ENCODE measurements around the gene SRBD1.
A peak's percentile ranks its signal among the peaks of the same experiment; 100 is the strongest.

SRBD1 gene

GRCh38 chr2:45623098-45623497, 12.0 kb upstream of the SRBD1 start:
- DNase-seq (ENCODE audit: insufficient read length, low spot score) (no peak), FAIRE-seq (no peak)
- no peak for TF ChIP-seq TAF1 (IDR thresholded peaks at IDR 0.05; ENCODE audit: low read depth, low read length)
- no peak for TF ChIP-seq PAX5 (IDR thresholded peaks at IDR 0.05; ENCODE audit: insufficient read depth, low read length, severe bottlenecking)
- no peak for TF ChIP-seq POU2F2 (IDR thresholded peaks at IDR 0.05; ENCODE audit: low read depth, low read length)
- no peak for TF ChIP-seq SPI1 (IDR thresholded peaks at IDR 0.05; ENCODE audit: low read depth, low read length)
- no peak for TF ChIP-seq POLR2AphosphoS5 (IDR thresholded peaks at IDR 0.05; ENCODE audit: low read depth, low read length)
- no peak for TF ChIP-seq POLR2A (IDR thresholded peaks at IDR 0.05; ENCODE audit: low read depth, low read length)

GRCh38 chr2:45622336-45623075, 11.4 kb upstream of the SRBD1 start:
- TF ChIP-seq POLR2A (IDR thresholded peaks at IDR 0.05; ENCODE audit: low read depth, low read length) (no peak), POU2F2 (IDR thresholded peaks at IDR 0.05; ENCODE audit: low read depth, low read length) (no peak), TAF1 (IDR thresholded peaks at IDR 0.05; ENCODE audit: low read depth, low read length) (no peak), SPI1 (IDR thresholded peaks at IDR 0.05; ENCODE audit: low read depth, low read length) (no peak), POLR2AphosphoS5 (IDR thresholded peaks at IDR 0.05; ENCODE audit: low read depth, low read length) (no peak), PAX5 (IDR thresholded peaks at IDR 0.05; ENCODE audit: insufficient read depth, low read length, severe bottlenecking) (no peak)
- DNase-seq (ENCODE audit: insufficient read length, low spot score), result no peak
- no peak for FAIRE-seq

GRCh38 chr2:45617496-45617895, 6.4 kb upstream of the SRBD1 start:
- TF ChIP-seq POLR2A (IDR thresholded peaks at IDR 0.05; ENCODE audit: low read depth, low read length), result no peak
- TF ChIP-seq PAX5 (IDR thresholded peaks at IDR 0.05; ENCODE audit: insufficient read depth, low read length, severe bottlenecking), result no peak
- no peak for TF ChIP-seq POU2F2 (IDR thresholded peaks at IDR 0.05; ENCODE audit: low read depth, low read length)
- no peak for TF ChIP-seq SPI1 (IDR thresholded peaks at IDR 0.05; ENCODE audit: low read depth, low read length)
- TF ChIP-seq TAF1 (IDR thresholded peaks at IDR 0.05; ENCODE audit: low read depth, low read length), result no peak
- no peak for TF ChIP-seq POLR2AphosphoS5 (IDR thresholded peaks at IDR 0.05; ENCODE audit: low read depth, low read length)
- DNase-seq (ENCODE audit: insufficient read length, low spot score) (no peak), FAIRE-seq (no peak)

- TF ChIP-seq POU2F2 (IDR thresholded peaks at IDR 0.05; ENCODE audit: low read depth, low read length) (no peak), POLR2A (IDR thresholded peaks at IDR 0.05; ENCODE audit: low read depth, low read length) (no peak), TAF1 (IDR thresholded peaks at IDR 0.05; ENCODE audit: low read depth, low read length) (no peak), PAX5 (IDR thresholded peaks at IDR 0.05; ENCODE audit: insufficient read depth, low read length, severe bottlenecking) (no peak), SPI1 (IDR thresholded peaks at IDR 0.05; ENCODE audit: low read depth, low read length) (no peak), POLR2AphosphoS5 (IDR thresholded peaks at IDR 0.05; ENCODE audit: low read depth, low read length) (no peak)
- FAIRE-seq (no peak), DNase-seq (ENCODE audit: insufficient read length, low spot score) (no peak)
Measured at GRCh38 chr2:45616658-45617411, 5.8 kb upstream of the SRBD1 start.

DNA sequence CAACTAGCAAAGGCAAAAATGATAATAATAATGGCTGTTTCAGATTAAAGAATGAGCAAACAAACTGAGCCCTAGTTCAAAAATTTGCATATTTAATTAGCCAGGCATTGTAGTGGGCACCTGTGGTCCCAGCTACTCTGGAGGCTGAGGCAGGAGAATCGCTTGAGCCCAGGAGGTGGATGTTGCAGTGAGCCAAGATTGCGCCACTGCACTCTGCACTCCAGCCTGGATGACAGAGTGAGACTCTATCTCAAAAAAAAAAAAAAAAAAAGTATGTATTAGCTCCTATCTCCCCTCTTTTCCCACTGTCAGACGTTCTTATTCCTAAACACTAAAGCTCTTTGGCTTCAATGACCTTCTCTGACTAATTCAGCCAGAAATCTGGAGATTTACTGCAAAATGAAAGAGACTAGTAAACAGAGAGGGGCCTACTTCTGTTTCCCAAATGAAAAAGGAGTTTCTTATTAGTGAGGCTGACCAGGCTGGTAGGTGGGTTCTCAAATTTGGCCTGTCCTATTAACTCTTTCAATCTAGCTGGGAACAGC, 3.9 kb upstream of the SRBD1 start:
- no peak for TF ChIP-seq POLR2AphosphoS5 (IDR thresholded peaks at IDR 0.05; ENCODE audit: low read depth, low read length)
- no peak for TF ChIP-seq POLR2A (IDR thresholded peaks at IDR 0.05; ENCODE audit: low read depth, low read length)
- TF ChIP-seq SPI1 (IDR thresholded peaks at IDR 0.05; ENCODE audit: low read depth, low read length), result no peak
- TF ChIP-seq PAX5 (IDR thresholded peaks at IDR 0.05; ENCODE audit: insufficient read depth, low read length, severe bottlenecking), result no peak
- no peak for TF ChIP-seq TAF1 (IDR thresholded peaks at IDR 0.05; ENCODE audit: low read depth, low read length)
- TF ChIP-seq POU2F2 (IDR thresholded peaks at IDR 0.05; ENCODE audit: low read depth, low read length), result no peak
- no peak for DNase-seq (ENCODE audit: insufficient read length, low spot score)
- no peak for FAIRE-seq

DNA sequence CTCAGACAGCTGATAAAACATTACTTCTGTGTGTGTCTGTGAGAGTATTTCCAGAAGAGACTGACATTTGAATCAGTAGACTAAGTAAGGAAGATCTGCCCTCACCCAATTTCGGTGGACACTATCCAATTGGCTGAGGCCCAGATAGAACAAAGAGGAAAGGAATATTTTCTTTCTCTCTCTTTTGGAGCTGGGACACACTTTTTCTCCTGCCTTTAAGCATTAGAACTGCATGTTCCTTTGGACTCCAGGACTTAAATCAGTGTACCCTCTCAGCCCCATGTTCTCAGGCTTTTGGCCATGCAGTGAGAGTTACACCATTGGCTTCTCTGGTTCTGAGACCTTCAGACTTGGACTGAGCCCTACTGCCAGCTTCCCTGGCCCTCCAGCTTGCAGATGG, 3.3 kb upstream of the SRBD1 start:
- TF ChIP-seq POU2F2 (IDR thresholded peaks at IDR 0.05; ENCODE audit: low read depth, low read length), result no peak
- no peak for TF ChIP-seq POLR2AphosphoS5 (IDR thresholded peaks at IDR 0.05; ENCODE audit: low read depth, low read length)
- TF ChIP-seq PAX5 (IDR thresholded peaks at IDR 0.05; ENCODE audit: insufficient read depth, low read length, severe bottlenecking), result no peak
- no peak for TF ChIP-seq SPI1 (IDR thresholded peaks at IDR 0.05; ENCODE audit: low read depth, low read length)
- TF ChIP-seq POLR2A (IDR thresholded peaks at IDR 0.05; ENCODE audit: low read depth, low read length), result no peak
- no peak for TF ChIP-seq TAF1 (IDR thresholded peaks at IDR 0.05; ENCODE audit: low read depth, low read length)
- FAIRE-seq, result no peak
- DNase-seq (ENCODE audit: insufficient read length, low spot score), result no peak

GRCh38 chr2:45612731-45613130, 1.7 kb upstream of the SRBD1 start:
- TF ChIP-seq POU2F2 (IDR thresholded peaks at IDR 0.05; ENCODE audit: low read depth, low read length), result no peak
- TF ChIP-seq PAX5 (IDR thresholded peaks at IDR 0.05; ENCODE audit: insufficient read depth, low read length, severe bottlenecking), result no peak
- TF ChIP-seq POLR2A (IDR thresholded peaks at IDR 0.05; ENCODE audit: low read depth, low read length), result no peak
- no peak for TF ChIP-seq TAF1 (IDR thresholded peaks at IDR 0.05; ENCODE audit: low read depth, low read length)
- no peak for TF ChIP-seq SPI1 (IDR thresholded peaks at IDR 0.05; ENCODE audit: low read depth, low read length)
- TF ChIP-seq POLR2AphosphoS5 (IDR thresholded peaks at IDR 0.05; ENCODE audit: low read depth, low read length), result no peak
- FAIRE-seq, result no peak
- no peak for DNase-seq (ENCODE audit: insufficient read length, low spot score)

DNA sequence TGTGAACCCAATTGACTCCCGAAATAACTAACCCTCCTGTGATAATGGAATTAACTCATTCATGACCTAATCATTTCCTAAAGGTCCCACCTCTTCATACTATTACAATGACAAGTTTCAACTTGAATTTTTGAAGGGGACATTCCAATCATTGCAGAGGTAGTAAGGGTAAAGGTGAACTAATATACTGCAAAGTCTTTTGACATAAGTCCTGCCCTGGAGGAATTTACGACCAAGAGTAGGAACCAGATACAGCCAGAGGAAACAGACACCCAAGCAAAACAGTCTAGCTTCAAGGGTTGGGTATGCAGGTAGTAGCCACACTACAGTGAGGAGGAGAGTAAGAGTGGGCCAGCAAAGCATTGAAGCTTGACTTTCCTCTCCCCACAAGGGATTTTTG, 1.2 kb upstream of the SRBD1 start:
- DNase-seq (ENCODE audit: insufficient read length, low spot score) (no peak), FAIRE-seq (no peak)
- TF ChIP-seq POLR2A (IDR thresholded peaks at IDR 0.05; ENCODE audit: low read depth, low read length) (no peak), POU2F2 (IDR thresholded peaks at IDR 0.05; ENCODE audit: low read depth, low read length) (no peak), SPI1 (IDR thresholded peaks at IDR 0.05; ENCODE audit: low read depth, low read length) (no peak), POLR2AphosphoS5 (IDR thresholded peaks at IDR 0.05; ENCODE audit: low read depth, low read length) (no peak), PAX5 (IDR thresholded peaks at IDR 0.05; ENCODE audit: insufficient read depth, low read length, severe bottlenecking) (peak; percentile 11)
